Measurements from ENCODE around the gene DSTN.

DNA sequence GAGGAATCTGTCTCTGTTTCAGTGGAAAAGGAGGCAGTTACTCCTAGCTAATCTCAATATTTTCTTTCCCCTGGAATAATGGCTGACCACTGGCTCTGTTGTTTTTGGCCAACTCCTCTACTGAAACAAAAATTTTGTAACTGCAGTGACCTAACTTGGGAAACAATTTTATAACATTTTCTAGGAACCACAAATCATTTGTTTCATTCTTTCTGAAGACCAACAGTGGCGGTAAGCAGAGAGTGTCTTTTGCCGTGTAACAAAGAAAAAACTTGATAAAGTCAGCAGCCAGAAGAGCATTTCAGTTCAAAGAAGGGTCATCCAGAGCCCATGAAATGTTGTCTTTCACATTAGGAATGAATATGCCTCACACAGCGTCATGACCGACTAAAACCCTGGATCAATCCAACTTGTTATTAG, 26.9 kb upstream of the DSTN start:
- TF ChIP-seq, protein P1, sequence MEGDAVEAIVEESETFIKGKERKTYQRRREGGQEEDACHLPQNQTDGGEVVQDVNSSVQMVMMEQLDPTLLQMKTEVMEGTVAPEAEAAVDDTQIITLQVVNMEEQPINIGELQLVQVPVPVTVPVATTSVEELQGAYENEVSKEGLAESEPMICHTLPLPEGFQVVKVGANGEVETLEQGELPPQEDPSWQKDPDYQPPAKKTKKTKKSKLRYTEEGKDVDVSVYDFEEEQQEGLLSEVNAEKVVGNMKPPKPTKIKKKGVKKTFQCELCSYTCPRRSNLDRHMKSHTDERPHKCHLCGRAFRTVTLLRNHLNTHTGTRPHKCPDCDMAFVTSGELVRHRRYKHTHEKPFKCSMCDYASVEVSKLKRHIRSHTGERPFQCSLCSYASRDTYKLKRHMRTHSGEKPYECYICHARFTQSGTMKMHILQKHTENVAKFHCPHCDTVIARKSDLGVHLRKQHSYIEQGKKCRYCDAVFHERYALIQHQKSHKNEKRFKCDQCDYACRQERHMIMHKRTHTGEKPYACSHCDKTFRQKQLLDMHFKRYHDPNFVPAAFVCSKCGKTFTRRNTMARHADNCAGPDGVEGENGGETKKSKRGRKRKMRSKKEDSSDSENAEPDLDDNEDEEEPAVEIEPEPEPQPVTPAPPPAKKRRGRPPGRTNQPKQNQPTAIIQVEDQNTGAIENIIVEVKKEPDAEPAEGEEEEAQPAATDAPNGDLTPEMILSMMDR (IDR thresholded peaks at IDR 0.05 in 2 of 3, conservative IDR thresholded peaks at IDR 0.05 in 1 of 3; ENCODE audit: borderline replicate concordance in 1 of 3, insufficient read depth in 1 of 3, low read depth in 2 of 3, low read length in 2 of 3): no peak
- TF ChIP-seq SP1 (IDR thresholded peaks at IDR 0.05; ENCODE audit: low read depth) (no peak), SRF (IDR thresholded peaks at IDR 0.05; ENCODE audit: low read depth) (no peak), YY1 (IDR thresholded peaks at IDR 0.05; ENCODE audit: extremely low read depth, insufficient replicate concordance, low read depth, low read length) (no peak), EZH2 (IDR thresholded peaks at IDR 0.05) (no peak), ZNF274 (IDR thresholded peaks at IDR 0.05; ENCODE audit: low read depth, low read length) (no peak)
